Muscle layer of duodenum (tissue), 2 donors: ENCODE results near the gene QARS1.

Experiments used
- H3K27ac ChIP-seq: one replicate; pipeline ENCODE4 v1.7.0; 2013; ENCODE audit warnings: mild to moderate bottlenecking, low read length
- H3K27me3 ChIP-seq: one replicate; pipeline ENCODE4 v1.7.0; 2013; ENCODE audit warnings: low read depth, mild to moderate bottlenecking, control low read depth, low read length
- H3K36me3 ChIP-seq, 2 donors: one replicate each; pipeline ENCODE4 v1.7.0; 2013; ENCODE audit warnings: low read length in 2 of 2, control low read depth in 1 of 2, mild to moderate bottlenecking in 1 of 2; ENCODE audit not compliant: insufficient read depth in 2 of 2, control insufficient read depth in 1 of 2
- H3K4me1 ChIP-seq, 2 donors: one replicate each; pipeline ENCODE4 v1.7.0; 2013; ENCODE audit warnings: low read length in 2 of 2, mild to moderate bottlenecking in 2 of 2, control low read depth in 1 of 2, moderate library complexity in 1 of 2; ENCODE audit not compliant: insufficient read depth in 2 of 2, control insufficient read depth in 1 of 2
- H3K4me3 ChIP-seq, 2 donors: one replicate each; pipeline ENCODE4 v1.7.0; 2013; ENCODE audit warnings: low read length in 2 of 2, low read depth in 1 of 2, mild to moderate bottlenecking in 1 of 2
- H3K9me3 ChIP-seq, 2 donors: one replicate each; pipeline ENCODE4 v1.7.0; 2013; ENCODE audit warnings: low read length in 2 of 2, control low read depth in 1 of 2, mild to moderate bottlenecking in 1 of 2; ENCODE audit not compliant: control insufficient read depth in 1 of 2
- donor health status: healthy.

The QARS1 gene

DNA sequence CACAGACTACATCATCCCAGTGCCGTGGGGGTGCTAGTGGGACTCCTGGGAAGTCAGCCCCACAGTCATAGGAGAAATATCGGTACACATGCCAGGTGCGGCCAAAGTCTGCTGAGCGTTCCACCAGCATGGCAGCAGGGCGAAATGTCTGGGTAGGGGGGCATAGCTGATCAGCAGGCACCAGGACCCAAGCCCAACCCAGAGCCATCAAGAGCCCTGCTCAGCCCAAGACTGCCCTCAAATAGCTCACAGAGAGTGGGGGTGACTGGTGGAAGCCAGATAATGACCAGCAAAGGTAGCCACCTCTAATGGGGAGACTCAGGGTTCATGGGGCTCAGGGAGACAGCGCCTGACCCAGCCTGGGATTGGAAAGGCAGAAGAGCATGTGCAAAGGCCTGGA, 27.0 kb upstream of the QARS1 start:
- Histone ChIP-seq H3K9me3 (no peaks in the 10 kb centered on the region), H3K4me3 (peak overlapping the region; percentile 75 to 88), H3K27ac (peak overlapping the region; percentile 91), H3K27me3 (no peaks in the 10 kb centered on the region), H3K4me1 (peaks cover 6 to 29% of the 10 kb centered on the region in 2 donors), H3K36me3 (peaks cover 14 to 30% of the 10 kb centered on the region in 2 donors)

DNA sequence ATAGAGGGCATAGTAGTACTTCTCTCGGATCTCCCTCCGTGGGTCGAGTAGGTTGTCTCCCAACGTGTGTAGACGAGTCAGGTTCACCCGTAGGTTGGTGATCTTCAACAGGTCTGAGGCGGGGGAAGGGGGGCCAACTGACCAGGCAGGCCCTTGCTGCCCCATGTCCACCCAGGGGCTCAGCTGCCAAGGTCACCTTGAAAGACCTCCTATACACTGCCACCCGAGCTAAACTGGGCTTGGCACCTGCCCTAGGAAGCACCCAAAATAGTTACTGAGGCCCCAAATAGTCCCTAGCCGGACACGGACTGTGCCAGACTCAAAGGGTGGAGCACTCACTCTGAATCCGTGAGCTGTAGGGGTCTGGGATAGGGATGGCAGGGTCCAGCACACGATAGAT, 26.5 kb upstream of the QARS1 start:
- peaks cover 19 to 35% of the 10 kb centered on the region in 2 donors for H3K36me3 ChIP-seq
- peak overlapping the region; percentile 75 to 88 for H3K4me3 ChIP-seq

DNA sequence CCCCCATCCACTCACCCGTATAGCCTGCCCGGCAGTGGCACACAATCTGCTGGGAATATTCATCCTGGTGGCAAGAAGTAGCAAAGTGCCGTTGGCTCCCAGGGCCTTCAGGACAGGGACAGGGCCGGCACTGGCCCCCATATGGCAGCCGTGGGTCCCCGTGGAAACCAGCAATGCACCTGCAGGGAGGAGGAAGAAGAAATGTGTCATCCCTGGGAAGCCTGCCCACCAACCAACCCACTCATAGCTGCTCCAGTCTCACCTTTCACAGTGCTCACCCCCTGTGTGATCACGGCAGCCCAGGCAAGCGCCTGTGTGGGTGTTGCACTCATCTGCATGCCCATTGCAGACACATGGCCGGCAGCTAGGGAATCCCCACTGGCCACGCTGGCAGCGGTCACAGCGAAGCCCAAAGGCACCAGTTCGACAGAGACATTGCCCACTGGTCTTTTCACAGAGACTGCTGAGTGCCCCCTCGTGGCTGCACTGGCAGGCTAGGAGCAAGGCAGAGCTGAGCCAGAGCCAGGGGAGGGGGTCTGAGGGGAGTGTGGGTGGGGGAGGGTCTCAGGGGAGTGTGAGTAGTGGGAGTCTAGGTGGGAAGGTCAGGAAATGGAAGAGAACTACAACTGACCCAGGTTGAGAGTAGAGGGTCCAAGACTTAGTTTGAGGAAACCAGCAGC, 20.6 kb upstream of the QARS1 start:
- Histone ChIP-seq H3K4me1 (peaks cover under 1 to 5% of the 10 kb centered on the region in 2 donors), H3K4me3 (no peak overlapping the region), H3K36me3 (peaks cover 43 to 76% of the 10 kb centered on the region in 2 donors), H3K27ac (no peak overlapping the region), H3K27me3 (no peaks in the 10 kb centered on the region), H3K9me3 (no peaks in the 10 kb centered on the region)

More for the DNA sequence above, 26.5 kb upstream of the QARS1 start:
- Histone ChIP-seq H3K27ac (no peak overlapping the region), H3K9me3 (no peaks in the 10 kb centered on the region), H3K27me3 (no peaks in the 10 kb centered on the region), H3K4me1 (peaks cover 6 to 29% of the 10 kb centered on the region in 2 donors)

- Histone ChIP-seq H3K4me1 (peaks cover 10 to 14% of the 10 kb centered on the region in 2 donors), H3K27ac (no peak overlapping the region), H3K4me3 (no peak overlapping the region), H3K36me3 (peaks cover 41 to 73% of the 10 kb centered on the region in 2 donors), H3K9me3 (no peaks in the 10 kb centered on the region), H3K27me3 (no peaks in the 10 kb centered on the region)
Observed at GRCh38 chr3:49124203-49124602, 19.6 kb upstream of the QARS1 start.

GRCh38 chr3:49123687-49124086, 19.1 kb upstream of the QARS1 start:
- H3K36me3 ChIP-seq, result peaks cover 44 to 73% of the 10 kb centered on the region in 2 donors

DNA sequence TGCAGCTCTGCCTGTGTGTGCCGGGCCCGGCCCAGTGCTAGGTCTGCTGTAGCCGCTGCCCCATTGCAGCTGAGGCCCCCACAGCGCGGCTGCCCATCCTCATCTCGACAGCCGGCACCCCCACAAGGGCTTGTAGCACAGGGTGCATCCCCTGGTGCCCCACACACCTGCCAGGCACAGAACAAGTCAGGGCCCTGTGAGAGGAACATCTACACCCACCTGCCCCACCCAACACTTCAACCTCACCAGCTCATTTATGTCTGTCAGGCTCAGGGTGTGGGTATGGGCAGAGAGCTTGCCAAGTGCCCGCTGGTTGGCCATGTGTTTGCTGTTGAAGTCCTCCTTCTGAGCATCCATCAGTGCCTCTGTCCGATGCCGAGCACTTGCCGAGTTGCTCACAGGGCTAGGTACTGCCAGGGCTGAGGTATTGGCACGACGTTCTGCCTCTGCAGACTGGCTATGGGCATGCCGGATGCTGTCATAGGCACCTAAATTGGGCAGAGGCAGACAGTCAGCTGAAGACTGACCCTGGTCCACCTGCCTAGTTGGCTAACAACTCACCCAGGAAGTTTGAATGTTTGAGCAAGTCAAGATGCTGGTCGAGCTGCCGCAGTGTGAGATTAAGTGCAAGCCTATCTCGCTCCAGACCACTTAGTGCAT, 18.5 kb upstream of the QARS1 start:
- Histone ChIP-seq H3K4me3 (no peak overlapping the region), H3K27ac (no peak overlapping the region), H3K27me3 (no peaks in the 10 kb centered on the region), H3K9me3 (no peaks in the 10 kb centered on the region), H3K36me3 (peaks cover 38 to 72% of the 10 kb centered on the region in 2 donors), H3K4me1 (peaks cover 13 to 22% of the 10 kb centered on the region in 2 donors)

More at GRCh38 chr3:49123687-49124086, 19.1 kb upstream of the QARS1 start:
- Histone ChIP-seq H3K4me3 (no peak overlapping the region), H3K4me1 (peaks cover 13 to 19% of the 10 kb centered on the region in 2 donors), H3K27me3 (no peaks in the 10 kb centered on the region), H3K27ac (no peak overlapping the region), H3K9me3 (no peaks in the 10 kb centered on the region)

DNA sequence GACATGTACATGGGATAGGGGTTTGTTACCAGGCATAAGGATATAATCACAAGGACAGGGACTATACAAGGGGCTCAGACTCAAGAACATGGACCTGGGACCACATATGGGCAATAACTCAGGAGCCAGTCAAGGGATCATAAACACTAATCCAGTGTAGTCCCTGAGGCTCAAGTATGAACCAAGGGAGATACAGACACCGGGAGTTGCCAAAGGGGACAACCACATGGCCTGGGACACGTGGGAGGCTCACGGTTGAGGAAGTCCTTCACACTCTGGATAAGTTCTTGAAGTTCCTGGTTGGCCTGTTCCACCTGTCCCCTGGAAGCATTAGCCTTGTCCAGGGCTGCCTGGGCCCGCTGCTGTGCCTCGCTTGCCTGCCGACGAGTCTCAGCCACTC, 17.9 kb upstream of the QARS1 start:
- peaks cover 44 to 76% of the 10 kb centered on the region in 2 donors for H3K36me3 ChIP-seq
- no peaks in the 10 kb centered on the region for H3K27me3 ChIP-seq
- no peak overlapping the region for H3K27ac ChIP-seq

GRCh38 chr3:49122022-49122421, 17.5 kb upstream of the QARS1 start:
- H3K36me3 ChIP-seq, result peaks cover 48 to 81% of the 10 kb centered on the region in 2 donors
- peaks cover 13 to 22% of the 10 kb centered on the region in 2 donors for H3K4me1 ChIP-seq
- no peak overlapping the region for H3K4me3 ChIP-seq
- H3K27me3 ChIP-seq, result no peaks in the 10 kb centered on the region
- no peak overlapping the region for H3K27ac ChIP-seq
- no peaks in the 10 kb centered on the region for H3K9me3 ChIP-seq

More for the DNA sequence above, 17.9 kb upstream of the QARS1 start:
- Histone ChIP-seq H3K9me3 (no peaks in the 10 kb centered on the region), H3K4me3 (no peak overlapping the region), H3K4me1 (peaks cover 13 to 22% of the 10 kb centered on the region in 2 donors)

DNA sequence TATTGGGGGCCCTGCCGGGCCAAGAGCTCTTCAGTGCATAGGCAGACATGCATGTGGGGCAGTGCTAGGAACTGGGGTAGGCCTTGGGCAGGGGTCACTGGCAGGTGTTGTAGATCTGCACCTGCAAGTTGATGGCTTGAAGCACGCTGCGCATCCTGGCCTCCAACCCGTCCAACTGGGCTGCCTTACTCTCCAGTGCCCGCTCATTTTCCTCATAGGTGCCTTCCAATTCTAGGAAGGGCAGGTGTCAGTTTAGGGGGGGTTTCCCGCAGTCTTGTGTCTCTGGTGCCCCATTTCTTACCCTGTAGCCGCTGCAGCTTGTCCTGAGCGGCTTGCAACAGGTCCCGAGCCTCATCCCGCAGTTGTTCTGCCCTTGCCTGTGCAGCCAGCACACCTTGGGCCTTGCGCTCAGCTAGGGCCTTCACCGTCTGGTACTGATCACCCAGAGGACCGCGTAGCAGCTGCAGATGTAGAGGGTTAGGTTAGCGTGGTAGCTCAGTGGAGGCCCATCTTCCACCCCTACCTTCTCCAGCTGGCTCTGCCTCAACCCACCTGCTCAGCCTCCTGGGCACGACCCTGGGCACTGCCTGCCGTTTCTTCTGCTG, 16.7 kb upstream of the QARS1 start:
- H3K36me3 ChIP-seq, result peaks cover 52 to 83% of the 10 kb centered on the region in 2 donors
- H3K4me3 ChIP-seq, result peak overlapping the region in 1 of 2 donors; percentile 98
- no peaks in the 10 kb centered on the region for H3K9me3 ChIP-seq
- H3K27ac ChIP-seq, result peak overlapping the region; percentile 93
- no peaks in the 10 kb centered on the region for H3K27me3 ChIP-seq
- peaks cover 13 to 22% of the 10 kb centered on the region in 2 donors for H3K4me1 ChIP-seq

DNA sequence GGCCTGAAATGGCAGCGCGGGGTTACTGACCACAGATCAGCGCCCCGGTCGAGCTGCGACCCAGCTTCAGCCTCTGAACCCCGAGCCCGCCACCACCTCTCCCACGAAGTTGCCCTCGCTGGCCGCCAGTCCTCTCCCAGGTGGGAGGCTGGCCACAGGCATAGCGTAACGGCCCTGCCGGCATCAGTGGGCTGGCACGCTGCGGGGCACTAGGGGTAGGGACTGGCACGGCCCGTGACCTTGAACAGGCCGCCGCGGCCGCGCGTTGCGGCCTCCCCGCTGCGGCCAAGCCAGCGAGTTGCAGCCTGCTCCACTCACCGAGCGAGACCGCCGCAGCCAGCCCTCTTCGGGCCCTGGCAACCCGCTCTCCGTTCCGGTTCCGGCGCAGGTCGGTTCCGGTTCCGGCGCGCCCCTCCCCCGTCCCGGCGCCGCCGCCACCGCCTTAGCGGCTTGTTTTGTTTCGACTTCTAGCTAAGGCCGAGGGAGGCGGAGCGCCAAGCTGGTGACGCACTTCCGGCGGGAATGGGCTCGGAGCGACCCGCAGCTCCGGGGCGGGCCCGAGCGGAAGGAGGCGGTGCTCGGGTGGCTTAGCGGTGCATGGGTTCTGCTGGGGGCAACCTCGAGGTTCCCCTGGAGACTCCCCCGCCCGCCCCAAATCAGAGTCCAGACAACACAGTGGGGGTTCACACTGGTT, 16.0 kb upstream of the QARS1 start, which contains the start of gene USP19:
TSS of gene USP19 (minus strand) at position 386 of the 694 bp plus-strand sequence. CDS start 1,678 bp downstream, outside the sequence.
- Histone ChIP-seq H3K9me3 (no peaks in the 10 kb centered on the region), H3K36me3 (peaks cover 52 to 83% of the 10 kb centered on the region in 2 donors)

DNA sequence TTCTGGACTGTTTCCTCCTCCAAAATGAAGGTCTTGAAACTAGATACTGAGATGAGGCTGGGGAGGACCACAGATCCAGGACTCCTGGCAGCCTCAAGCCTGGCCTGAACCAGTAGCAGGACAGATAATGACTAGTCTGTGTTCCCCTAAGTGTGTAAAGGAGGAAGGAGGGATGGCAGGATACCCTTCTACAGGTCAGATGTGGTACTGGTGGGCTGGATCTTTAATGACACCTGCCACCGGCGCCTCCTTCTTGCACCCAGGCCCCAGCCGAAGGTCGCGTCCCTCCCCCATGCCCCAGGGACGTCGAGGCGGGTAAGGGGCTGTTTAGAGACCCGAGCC, 15.5 kb upstream of the QARS1 start:
- Histone ChIP-seq H3K27me3 (no peaks in the 10 kb centered on the region), H3K27ac (peak overlapping the region; percentile 93), H3K4me3 (peak overlapping the region; percentile 96 to 98), H3K4me1 (peaks cover 13 to 22% of the 10 kb centered on the region in 2 donors), H3K36me3 (peaks cover 52 to 83% of the 10 kb centered on the region in 2 donors), H3K9me3 (no peaks in the 10 kb centered on the region)

More for the DNA sequence above, 16.0 kb upstream of the QARS1 start, which contains the start of gene USP19:
- Histone ChIP-seq H3K4me3 (peak within 1 kb of the TSS; percentile 96 to 98), H3K4me1 (peaks cover 13 to 22% of the 10 kb centered on the region in 2 donors), H3K27me3 (no peaks in the 10 kb centered on the region), H3K27ac (peak within 1 kb of the TSS; percentile 93)
